ENCODE results near the gene C1orf52.

The C1orf52 gene

GRCh38 chr1:85216697-85217096 lies 42.8 kb downstream of the C1orf52 start:
- no peak for DNase-seq (ENCODE audit: low read depth)
- H3K4me3 ChIP-seq (ENCODE audit: control insufficient read depth, low read depth, low read length) = no peak overlapping the region
- TF ChIP-seq CTCF (conservative IDR thresholded peaks at IDR 0.05; ENCODE audit: control insufficient read depth, insufficient read depth, low read depth, low read length) = no peak

GRCh38 chr1:85214654-85215053 lies 44.8 kb downstream of the C1orf52 start:
- no peak for TF ChIP-seq CTCF (conservative IDR thresholded peaks at IDR 0.05; ENCODE audit: control insufficient read depth, insufficient read depth, low read depth, low read length)
- no peak overlapping the region for H3K4me3 ChIP-seq (ENCODE audit: control insufficient read depth, low read depth, low read length)
- DNase-seq (ENCODE audit: low read depth) = no peak

DNA sequence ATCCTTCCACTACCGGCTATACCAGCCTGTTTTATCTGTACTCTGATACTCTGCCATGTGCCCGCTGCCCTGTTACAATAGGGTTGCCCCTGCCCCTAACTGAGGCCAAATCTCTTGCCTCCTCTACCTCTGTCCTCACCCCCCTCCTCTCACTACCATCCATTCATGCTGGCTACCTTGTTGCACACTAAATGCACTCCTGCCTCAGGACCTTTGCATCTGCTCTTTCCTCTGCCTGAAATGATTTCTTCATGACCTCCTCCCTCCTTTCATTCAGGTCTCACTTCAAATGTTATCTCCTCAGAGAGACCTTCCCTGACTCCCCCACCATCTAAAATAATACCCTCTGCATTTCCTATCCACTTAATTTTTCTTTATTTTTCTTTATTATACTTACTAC lies 51.0 kb downstream of the C1orf52 start:
- no peak for DNase-seq (ENCODE audit: low read depth)
- no peak for TF ChIP-seq CTCF (conservative IDR thresholded peaks at IDR 0.05; ENCODE audit: control insufficient read depth, insufficient read depth, low read depth, low read length)
- no peak overlapping the region for H3K4me3 ChIP-seq (ENCODE audit: control insufficient read depth, low read depth, low read length)

DNA sequence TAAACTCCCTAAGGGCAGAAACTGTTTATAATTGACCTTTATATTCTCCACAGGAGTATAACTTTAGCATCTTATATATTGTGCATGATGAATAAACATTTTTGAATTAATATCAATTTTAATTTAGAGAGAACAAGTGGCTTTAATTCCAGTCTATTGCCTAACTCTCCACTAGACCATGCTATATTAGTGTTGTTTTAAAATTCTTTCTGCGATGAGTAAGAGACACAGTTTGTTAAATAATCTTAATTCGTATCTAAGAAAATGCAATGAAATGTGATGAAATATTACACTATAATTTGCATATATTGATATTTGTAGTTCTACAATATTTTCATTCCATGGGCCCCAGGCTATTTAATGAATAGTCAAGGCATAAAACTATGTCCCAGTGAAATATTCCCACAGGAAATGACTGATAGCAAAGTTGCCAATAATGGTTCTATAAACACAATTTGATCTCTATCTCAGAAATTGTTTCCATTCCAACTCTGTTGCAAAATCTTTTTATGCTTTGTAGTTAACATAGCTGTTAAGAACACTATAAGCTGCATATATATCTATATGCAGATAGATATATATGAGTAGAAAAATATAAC lies 55.8 kb downstream of the C1orf52 start:
- TF ChIP-seq CTCF (conservative IDR thresholded peaks at IDR 0.05; ENCODE audit: control insufficient read depth, insufficient read depth, low read depth, low read length) = no peak
- no peak for DNase-seq (ENCODE audit: low read depth)
- H3K4me3 ChIP-seq (ENCODE audit: control insufficient read depth, low read depth, low read length) = no peak overlapping the region

GRCh38 chr1:85202864-85203255 lies 56.6 kb downstream of the C1orf52 start:
- DNase-seq (ENCODE audit: low read depth) = no peak
- no peak for TF ChIP-seq CTCF (conservative IDR thresholded peaks at IDR 0.05; ENCODE audit: control insufficient read depth, insufficient read depth, low read depth, low read length)
- no peak overlapping the region for H3K4me3 ChIP-seq (ENCODE audit: control insufficient read depth, low read depth, low read length)

DNA sequence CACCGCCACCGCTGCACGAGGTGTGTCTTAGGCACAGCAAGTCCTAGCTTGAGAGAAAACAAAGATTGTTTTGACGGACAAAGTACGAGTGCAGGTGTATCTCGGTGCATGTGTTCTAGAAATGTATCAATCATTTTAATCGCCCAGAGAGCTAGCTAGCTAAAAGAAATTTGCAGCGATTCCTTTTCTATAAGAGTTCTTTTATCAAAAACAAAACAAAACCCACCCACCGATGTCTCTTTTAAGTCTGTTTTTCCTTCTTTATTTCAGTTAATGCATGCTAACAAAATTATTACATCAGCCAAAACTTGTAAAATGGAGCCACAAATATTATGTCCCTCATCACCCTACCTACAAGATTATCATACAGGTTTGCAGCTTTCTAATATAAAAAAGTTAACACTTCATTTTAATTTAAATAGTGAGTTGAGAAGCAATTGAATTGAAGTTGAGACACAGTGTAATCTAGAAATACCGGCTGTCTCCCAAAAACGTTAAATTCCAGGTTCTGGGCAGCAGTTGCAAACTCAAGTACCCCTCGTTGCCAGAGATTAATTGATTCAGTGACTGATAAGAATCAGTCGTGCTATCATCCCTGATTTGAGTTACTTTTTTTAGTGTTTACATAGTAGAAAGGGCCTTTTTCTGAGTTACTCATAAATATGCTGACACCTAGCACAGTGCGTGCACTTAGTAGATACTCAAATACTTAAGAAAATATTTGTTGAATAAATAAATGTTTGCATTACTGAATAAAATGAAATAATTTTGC lies 57.2 kb downstream of the C1orf52 start:
- DNase-seq (ENCODE audit: low read depth) = no peak
- H3K4me3 ChIP-seq (ENCODE audit: control insufficient read depth, low read depth, low read length) = peak overlapping the region; percentile 70
- no peak for TF ChIP-seq CTCF (conservative IDR thresholded peaks at IDR 0.05; ENCODE audit: control insufficient read depth, insufficient read depth, low read depth, low read length)

Data from fibroblast of mammary gland (primary cell).